Measurements from ENCODE around the gene MED12L.
A peak's percentile ranks its signal among the peaks of the same experiment; 100 is the strongest.

The MED12L gene

DNA sequence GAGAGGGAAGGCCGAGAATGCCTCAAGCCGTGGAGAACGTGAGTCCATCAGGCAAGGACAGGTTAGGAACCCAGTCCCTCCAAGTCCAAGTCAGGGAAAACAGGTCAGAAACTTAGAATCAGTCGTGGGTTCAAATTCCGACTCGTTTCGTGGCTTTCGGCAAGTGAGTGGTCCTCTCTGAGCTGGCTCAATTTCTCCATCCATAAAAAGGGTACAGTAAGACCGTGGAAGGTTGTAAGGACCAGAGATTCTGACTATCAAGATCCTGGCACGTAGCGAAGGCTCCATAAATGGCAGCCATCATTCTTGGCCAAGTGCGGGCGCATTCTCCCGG, 604 bp upstream of the MED12L start:
- H3K4ac ChIP-seq (ENCODE audit: low read depth, low read length) = no peak overlapping the region
- peak overlapping the region; percentile 71 for H3K4me2 ChIP-seq (ENCODE audit: low read length)
- H2BK120ac ChIP-seq (ENCODE audit: low read depth, low read length) = no peak overlapping the region
- peak overlapping the region; percentile 73 for H3K9ac ChIP-seq (ENCODE audit: low read length)
- H2BK15ac ChIP-seq (replicated peaks; ENCODE audit: low read depth) = no peak overlapping the region
- no peaks in the 10 kb centered on the region for H3K36me3 ChIP-seq (ENCODE audit: control insufficient read depth, insufficient read depth, low read length)
- peak overlapping the region; percentile 20 for H3K18ac ChIP-seq (ENCODE audit: low read length)
- H4K8ac ChIP-seq (ENCODE audit: low read depth, low read length) = no peak overlapping the region
- H4K5ac ChIP-seq (ENCODE audit: low read length) = no peak overlapping the region
- H3K79me1 ChIP-seq (ENCODE audit: low read length) = peaks cover 1% of the 10 kb centered on the region
- peak overlapping the region; percentile 87 for H3K56ac ChIP-seq (ENCODE audit: low read length)
- no CpG with 5 or more reads among the region's 14 CpGs for WGBS (ENCODE audit: extremely low coverage, insufficient coverage, low lambda C conversion rate)
- peaks cover 6% of the 10 kb centered on the region for H3K79me2 ChIP-seq (ENCODE audit: control insufficient read depth, insufficient read depth, low read length)
- H3K4me3 ChIP-seq (ENCODE audit: low read length) = peak overlapping the region; percentile 24
- no peak for DNase-seq
- H3K27me3 ChIP-seq (ENCODE audit: insufficient read depth, low read length, poor library complexity) = no peaks in the 10 kb centered on the region
- H3K4me1 ChIP-seq (ENCODE audit: control insufficient read depth, low read depth, low read length) = peaks cover 9% of the 10 kb centered on the region
- peak overlapping the region; percentile 45 for H3K23ac ChIP-seq (ENCODE audit: low read length)
- peak overlapping the region; percentile 79 for H2AK5ac ChIP-seq (ENCODE audit: low read length)
- H2BK5ac ChIP-seq (ENCODE audit: low read length) = no peak overlapping the region
- H3K27ac ChIP-seq (ENCODE audit: low read depth, low read length) = peak overlapping the region; percentile 68

DNA sequence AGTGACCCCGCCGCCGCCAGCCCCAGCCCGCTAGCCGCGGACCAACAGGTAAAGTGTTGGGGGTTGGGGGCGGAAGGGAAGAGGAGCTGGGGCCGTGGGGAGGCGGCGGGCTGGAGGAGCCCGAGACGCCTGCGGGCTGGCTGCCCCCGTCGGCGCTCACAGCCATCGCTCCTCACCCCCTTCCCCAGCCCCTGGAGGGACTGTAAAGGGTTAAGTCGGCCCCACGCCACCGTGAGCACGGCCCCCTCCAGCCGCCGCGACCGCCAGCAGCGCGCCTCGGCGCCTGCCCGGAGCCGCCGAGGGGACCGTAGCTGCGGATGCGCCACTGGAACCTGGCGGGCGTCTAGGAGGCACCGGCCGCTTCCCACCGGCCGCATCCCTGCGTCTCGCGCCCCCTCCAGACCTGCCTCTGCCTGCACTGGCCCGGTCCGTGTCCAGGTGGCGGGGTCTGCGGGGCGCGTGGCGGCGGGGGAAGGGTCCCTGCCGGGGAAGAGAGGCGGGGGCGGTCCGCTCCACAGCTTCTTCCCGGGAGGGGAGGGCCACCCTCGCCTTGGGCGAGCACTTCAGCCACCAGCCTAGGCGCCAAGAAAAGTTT, 522 bp downstream of the MED12L start:
- H2BK15ac ChIP-seq (replicated peaks; ENCODE audit: low read depth) = peak overlapping the region; percentile 9
- H3K4me2 ChIP-seq (ENCODE audit: low read length) = peak overlapping the region; percentile 29
- no peaks in the 10 kb centered on the region for H3K27me3 ChIP-seq (ENCODE audit: insufficient read depth, low read length, poor library complexity)
- H4K5ac ChIP-seq (ENCODE audit: low read length) = no peak overlapping the region
- WGBS (ENCODE audit: extremely low coverage, insufficient coverage, low lambda C conversion rate) = no CpG with 5 or more reads among the region's 60 CpGs
- H2AK5ac ChIP-seq (ENCODE audit: low read length) = no peak overlapping the region
- H3K36me3 ChIP-seq (ENCODE audit: control insufficient read depth, insufficient read depth, low read length) = no peaks in the 10 kb centered on the region
- H2BK120ac ChIP-seq (ENCODE audit: low read depth, low read length) = peak overlapping the region; percentile 84
- no peak overlapping the region for H4K8ac ChIP-seq (ENCODE audit: low read depth, low read length)
- peak overlapping the region; percentile 54 for H3K4me3 ChIP-seq (ENCODE audit: low read length)
- H3K9ac ChIP-seq (ENCODE audit: low read length) = peak overlapping the region; percentile 66
- peaks cover 9% of the 10 kb centered on the region for H3K4me1 ChIP-seq (ENCODE audit: control insufficient read depth, low read depth, low read length)
- H3K18ac ChIP-seq (ENCODE audit: low read length) = peak overlapping the region; percentile 93
- H2BK5ac ChIP-seq (ENCODE audit: low read length) = no peak overlapping the region
- H3K79me1 ChIP-seq (ENCODE audit: low read length) = peaks cover 3% of the 10 kb centered on the region
- peak overlapping the region; percentile 89 for H3K27ac ChIP-seq (ENCODE audit: low read depth, low read length)
- H3K23ac ChIP-seq (ENCODE audit: low read length) = no peak overlapping the region
- peak overlapping the region; percentile 20 for H3K4ac ChIP-seq (ENCODE audit: low read depth, low read length)
- peak overlapping the region; percentile 84 for H3K56ac ChIP-seq (ENCODE audit: low read length)
- peak; percentile 74 for DNase-seq
- peaks cover 8% of the 10 kb centered on the region for H3K79me2 ChIP-seq (ENCODE audit: control insufficient read depth, insufficient read depth, low read length)

DNA sequence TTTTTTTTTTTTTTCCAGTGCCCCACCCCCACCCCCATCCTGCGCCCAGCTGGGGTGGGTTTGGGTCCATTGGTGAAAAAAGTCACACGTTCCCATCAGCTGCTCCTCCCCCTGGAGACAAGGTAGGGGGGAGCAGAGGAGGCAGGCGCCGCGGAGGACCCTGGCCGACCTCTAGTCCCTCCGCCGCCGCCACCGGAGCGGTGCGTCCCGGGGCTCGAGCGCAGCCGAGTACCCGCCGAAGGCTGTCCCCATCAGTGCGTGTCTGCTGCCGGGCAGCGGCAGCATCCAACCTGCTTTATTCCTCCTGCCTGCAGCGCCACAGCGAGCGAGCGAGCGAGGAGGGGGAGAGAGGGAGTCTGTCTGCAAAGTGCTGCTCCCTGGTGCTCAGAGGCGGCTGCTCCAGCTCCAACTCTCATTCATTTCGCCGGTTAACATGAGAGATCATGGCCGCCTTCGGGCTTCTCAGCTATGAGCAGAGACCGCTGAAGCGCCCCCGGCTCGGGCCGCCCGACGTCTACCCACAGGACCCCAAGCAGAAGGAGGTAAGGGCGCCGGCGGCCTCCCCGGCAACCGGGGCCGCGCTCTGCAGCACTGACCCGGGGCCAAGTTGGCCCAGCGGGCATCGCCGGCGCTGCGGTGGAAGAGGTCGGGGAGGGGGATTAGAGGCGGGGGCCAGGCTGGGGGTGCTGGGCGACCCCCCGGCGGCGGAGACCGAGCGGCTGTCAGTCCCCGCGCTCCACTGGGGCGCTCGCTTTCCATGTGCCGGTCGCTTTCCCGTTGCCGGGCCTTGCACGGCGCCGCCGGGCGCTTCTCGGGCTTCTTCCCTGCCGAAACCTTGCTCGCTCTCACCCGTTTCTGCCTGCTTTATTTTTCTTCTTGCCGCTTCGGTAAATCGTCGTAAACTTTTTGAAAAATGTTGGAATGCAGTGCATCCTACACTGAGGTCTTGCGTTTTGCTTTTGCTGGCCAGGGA, 1.3 kb downstream of the MED12L start:
- H3K4ac ChIP-seq (ENCODE audit: low read depth, low read length) = no peak overlapping the region
- H3K18ac ChIP-seq (ENCODE audit: low read length) = peak overlapping the region; percentile 65
- H3K36me3 ChIP-seq (ENCODE audit: control insufficient read depth, insufficient read depth, low read length) = no peaks in the 10 kb centered on the region
- H3K79me2 ChIP-seq (ENCODE audit: control insufficient read depth, insufficient read depth, low read length) = peaks cover 9% of the 10 kb centered on the region
- H4K5ac ChIP-seq (ENCODE audit: low read length) = no peak overlapping the region
- H3K27ac ChIP-seq (ENCODE audit: low read depth, low read length) = peak overlapping the region; percentile 89
- peak overlapping the region; percentile 51 for H3K23ac ChIP-seq (ENCODE audit: low read length)
- DNase-seq = peak; percentile 97
- H2AK5ac ChIP-seq (ENCODE audit: low read length) = no peak overlapping the region
- peak overlapping the region; percentile 88 for H3K4me2 ChIP-seq (ENCODE audit: low read length)
- no peak overlapping the region for H4K8ac ChIP-seq (ENCODE audit: low read depth, low read length)
- peak overlapping the region; percentile 77 for H3K9ac ChIP-seq (ENCODE audit: low read length)
- no CpG with 5 or more reads among the region's 81 CpGs for WGBS (ENCODE audit: extremely low coverage, insufficient coverage, low lambda C conversion rate)
- no peak overlapping the region for H2BK5ac ChIP-seq (ENCODE audit: low read length)
- peaks cover 3% of the 10 kb centered on the region for H3K79me1 ChIP-seq (ENCODE audit: low read length)
- no peaks in the 10 kb centered on the region for H3K27me3 ChIP-seq (ENCODE audit: insufficient read depth, low read length, poor library complexity)
- no peak overlapping the region for H2BK120ac ChIP-seq (ENCODE audit: low read depth, low read length)
- peak overlapping the region; percentile 87 for H3K56ac ChIP-seq (ENCODE audit: low read length)
- H3K4me1 ChIP-seq (ENCODE audit: control insufficient read depth, low read depth, low read length) = peaks cover 9% of the 10 kb centered on the region
- peak overlapping the region; percentile 66 for H3K4me3 ChIP-seq (ENCODE audit: low read length)
- H2BK15ac ChIP-seq (replicated peaks; ENCODE audit: low read depth) = no peak overlapping the region

DNA sequence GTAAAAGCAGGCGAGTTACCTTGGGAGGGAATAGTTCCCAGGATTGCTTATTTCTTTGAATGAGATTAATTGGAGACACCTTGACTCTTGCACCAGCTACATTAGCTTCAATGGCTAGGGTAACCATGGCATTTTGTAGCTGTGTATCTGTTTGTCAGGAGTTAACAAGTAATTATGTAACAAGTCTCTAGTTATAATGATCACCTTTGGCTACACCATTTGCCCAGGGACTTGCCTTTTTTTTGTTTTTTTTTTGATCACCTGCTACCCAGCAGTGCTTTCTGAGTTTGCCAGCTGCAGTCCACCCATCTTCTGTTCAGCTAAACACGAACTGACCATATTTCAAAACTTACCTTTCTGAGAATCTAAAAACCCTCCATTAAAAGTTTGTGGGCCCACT, 2.2 kb downstream of the MED12L start:
- WGBS (ENCODE audit: extremely low coverage, insufficient coverage, low lambda C conversion rate) = no CpG with 5 or more reads among the region's 2 CpGs
- Histone ChIP-seq H2AK5ac (ENCODE audit: low read length) (no peak overlapping the region), H3K18ac (ENCODE audit: low read length) (no peak overlapping the region), H3K23ac (ENCODE audit: low read length) (no peak overlapping the region), H4K8ac (ENCODE audit: low read depth, low read length) (no peak overlapping the region), H3K27me3 (ENCODE audit: insufficient read depth, low read length, poor library complexity) (no peaks in the 10 kb centered on the region), H4K5ac (ENCODE audit: low read length) (no peak overlapping the region), H3K4me3 (ENCODE audit: low read length) (no peak overlapping the region), H3K79me2 (ENCODE audit: control insufficient read depth, insufficient read depth, low read length) (peaks cover 13% of the 10 kb centered on the region), H3K27ac (ENCODE audit: low read depth, low read length) (no peak overlapping the region), H3K4me1 (ENCODE audit: control insufficient read depth, low read depth, low read length) (peaks cover 7% of the 10 kb centered on the region), H3K9ac (ENCODE audit: low read length) (peak overlapping the region; percentile 77), H2BK120ac (ENCODE audit: low read depth, low read length) (no peak overlapping the region), H3K4me2 (ENCODE audit: low read length) (peak overlapping the region; percentile 88), H3K4ac (ENCODE audit: low read depth, low read length) (no peak overlapping the region), H3K36me3 (ENCODE audit: control insufficient read depth, insufficient read depth, low read length) (no peaks in the 10 kb centered on the region), H3K79me1 (ENCODE audit: low read length) (peaks cover 3% of the 10 kb centered on the region), H3K56ac (ENCODE audit: low read length) (no peak overlapping the region), H2BK5ac (ENCODE audit: low read length) (no peak overlapping the region), H2BK15ac (replicated peaks; ENCODE audit: low read depth) (no peak overlapping the region)
- no peak for DNase-seq

DNA sequence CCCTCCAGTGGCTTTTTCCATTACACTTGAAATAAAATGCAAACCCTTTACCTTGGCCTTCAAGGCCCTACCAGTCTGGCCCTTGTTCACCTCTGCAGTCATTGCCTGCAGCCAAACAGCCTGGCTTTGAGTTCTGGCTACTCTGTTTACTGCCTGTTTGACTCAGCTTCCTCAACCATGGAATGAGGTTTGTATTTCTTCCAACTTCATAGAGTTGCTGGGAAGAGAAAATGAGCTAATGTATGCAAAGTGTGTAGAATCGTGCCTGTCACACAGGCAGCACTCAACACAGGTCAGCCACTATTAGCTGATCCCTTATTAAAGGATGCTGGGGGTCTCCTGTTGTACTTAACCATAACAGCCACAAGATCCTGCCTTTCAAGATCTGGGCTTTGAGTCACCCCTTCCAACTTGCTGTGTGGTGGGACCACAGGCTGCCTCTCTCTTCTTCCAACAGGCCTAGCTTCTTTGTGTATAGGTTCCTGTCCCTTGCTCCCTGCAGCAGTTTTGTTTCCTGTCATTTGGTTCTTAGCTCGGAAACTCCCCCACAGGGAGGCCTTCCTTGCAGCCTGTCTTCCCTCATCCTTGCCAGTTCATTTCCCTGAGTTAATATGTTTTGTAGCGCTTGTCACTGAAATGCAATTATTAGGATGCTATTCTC, 6.4 kb downstream of the MED12L start:
- H2BK5ac ChIP-seq (ENCODE audit: low read length) = no peak overlapping the region
- no peak overlapping the region for H3K4me2 ChIP-seq (ENCODE audit: low read length)
- no peak overlapping the region for H3K4me3 ChIP-seq (ENCODE audit: low read length)
- no peak overlapping the region for H2AK5ac ChIP-seq (ENCODE audit: low read length)
- H3K36me3 ChIP-seq (ENCODE audit: control insufficient read depth, insufficient read depth, low read length) = no peaks in the 10 kb centered on the region
- H4K5ac ChIP-seq (ENCODE audit: low read length) = no peak overlapping the region
- no peak overlapping the region for H2BK15ac ChIP-seq (replicated peaks; ENCODE audit: low read depth)
- H3K18ac ChIP-seq (ENCODE audit: low read length) = no peak overlapping the region
- H3K27me3 ChIP-seq (ENCODE audit: insufficient read depth, low read length, poor library complexity) = no peaks in the 10 kb centered on the region
- H3K4ac ChIP-seq (ENCODE audit: low read depth, low read length) = no peak overlapping the region
- no peak overlapping the region for H2BK120ac ChIP-seq (ENCODE audit: low read depth, low read length)
- no CpG with 5 or more reads among the region's 3 CpGs for WGBS (ENCODE audit: extremely low coverage, insufficient coverage, low lambda C conversion rate)
- peaks cover 32% of the 10 kb centered on the region for H3K79me2 ChIP-seq (ENCODE audit: control insufficient read depth, insufficient read depth, low read length)
- no peak overlapping the region for H4K8ac ChIP-seq (ENCODE audit: low read depth, low read length)
- no peak overlapping the region for H3K23ac ChIP-seq (ENCODE audit: low read length)
- peaks cover 15% of the 10 kb centered on the region for H3K79me1 ChIP-seq (ENCODE audit: low read length)
- H3K4me1 ChIP-seq (ENCODE audit: control insufficient read depth, low read depth, low read length) = peaks cover 4% of the 10 kb centered on the region
- H3K9ac ChIP-seq (ENCODE audit: low read length) = no peak overlapping the region
- DNase-seq = no peak
- no peak overlapping the region for H3K27ac ChIP-seq (ENCODE audit: low read depth, low read length)
- H3K56ac ChIP-seq (ENCODE audit: low read length) = peak overlapping the region; percentile 10
